IMR-90 (cell line): ENCODE data around the gene COPZ2. TPM values are rescaled to one million over a fixed set of nuclear protein-coding genes. Genes with fewer than 3 reads are reported as not detected.

ENCODE experiments used
- ATAC-seq: fragments of 200-7000 bp; cut with Tn5 transposase; 2 replicates; pipeline ENCODE4 v1.9.1; 2020; ENCODE audit warnings: low read depth, mild to moderate bottlenecking, moderate library complexity
- BruUV-seq: library from RNA; stranded (reverse); fragments of 400-500 nt; replicated peaks from 2 replicates; lab custom pipeline; 2021; lab: Mats Ljungman, UMichigan
- CTCF ChIA-PET: fragments of 300-600 bp; formaldehyde crosslinking; extraction: SDS; loops from one replicate; lab custom pipeline; 2021; ENCODE audit warnings: antibody characterized with exemption; lab: Yijun Ruan, JAX
- POLR2A ChIA-PET: fragments of 300-600 bp; sonication (Branson Sonifier 250); formaldehyde crosslinking; loops from one replicate; lab custom pipeline; 2022; ENCODE audit warnings: antibody characterized with exemption; ENCODE audit not compliant: unreplicated experiment; lab: Charles Lee
- DNase-seq: peaks from one replicate; pipeline ENCODE4 v3.0.0; 2013
- H2AFZ ChIP-seq: replicated peaks from 2 replicates; pipeline ENCODE3; 2013; ENCODE audit warnings: low read length, mild to moderate bottlenecking; ENCODE audit not compliant: poor library complexity
- H2AK5ac ChIP-seq: 2 replicates; pipeline ENCODE4 v1.6.1; 2013; ENCODE audit warnings: low read depth, low read length, inconsistent platforms
- H2AK9ac ChIP-seq: replicated peaks from 2 replicates; pipeline ENCODE3; 2013; ENCODE audit warnings: mild to moderate bottlenecking, low read depth, low read length, moderate library complexity; ENCODE audit not compliant: poor library complexity
- H2BK120ac ChIP-seq: 2 replicates; pipeline ENCODE4 v1.6.1; 2013; ENCODE audit warnings: low read depth, low read length, inconsistent platforms
- H2BK15ac ChIP-seq: 3 replicates; pipeline ENCODE4 v1.6.1; 2013; ENCODE audit warnings: low read depth, low read length, inconsistent platforms
- H2BK20ac ChIP-seq: 2 replicates; pipeline ENCODE4 v1.6.1; 2013; ENCODE audit warnings: low read depth, mild to moderate bottlenecking, inconsistent platforms, low read length, moderate library complexity
- H2BK5ac ChIP-seq: 2 replicates; pipeline ENCODE4 v1.6.1; 2013; ENCODE audit warnings: mild to moderate bottlenecking, low read depth, low read length, inconsistent platforms; ENCODE audit not compliant: poor library complexity, severe bottlenecking
- H3K14ac ChIP-seq: replicated peaks from 2 replicates; pipeline ENCODE4 v1.6.1; 2013; ENCODE audit warnings: low read depth, low read length, inconsistent platforms
- H3K18ac ChIP-seq: 2 replicates; pipeline ENCODE4 v1.6.1; 2013; ENCODE audit warnings: low read depth, low read length, control low read depth
- H3K23ac ChIP-seq: 2 replicates; pipeline ENCODE4 v1.6.1; 2013; ENCODE audit warnings: low read depth, low read length, inconsistent platforms
- H3K27ac ChIP-seq: 2 replicates; pipeline ENCODE4 v1.5.1; 2013; ENCODE audit warnings: mild to moderate bottlenecking, control low read depth, low read length; ENCODE audit not compliant: insufficient read depth
- H3K27me3 ChIP-seq: 2 replicates; pipeline ENCODE4 v1.6.1; 2013; ENCODE audit warnings: low read length; ENCODE audit not compliant: control insufficient read depth, insufficient read depth
- H3K36me3 ChIP-seq: 2 replicates; pipeline ENCODE4 v1.6.1; 2013; ENCODE audit warnings: low read length, mixed read lengths; ENCODE audit not compliant: control insufficient read depth, insufficient read depth
- H3K4ac ChIP-seq: 2 replicates; pipeline ENCODE4 v1.6.1; 2013; ENCODE audit warnings: low read depth, low read length, inconsistent platforms
- H3K4me1 ChIP-seq: 2 replicates; pipeline ENCODE4 v1.6.1; 2013; ENCODE audit warnings: low read length, mixed read lengths; ENCODE audit not compliant: control insufficient read depth, insufficient read depth
- H3K4me2 ChIP-seq: 2 replicates; pipeline ENCODE4 v1.6.1; 2013; ENCODE audit warnings: low read depth, mild to moderate bottlenecking, control low read depth, low read length, moderate library complexity
- H3K4me3 ChIP-seq: 2 replicates; pipeline ENCODE4 v1.5.1; 2013; ENCODE audit warnings: low read depth, mild to moderate bottlenecking, control low read depth, low read length, moderate library complexity; ENCODE audit not compliant: insufficient read depth
- H3K56ac ChIP-seq: 2 replicates; pipeline ENCODE4 v1.6.1; 2013; ENCODE audit warnings: low read length, inconsistent platforms; ENCODE audit not compliant: insufficient read depth; ENCODE audit errors: extremely low read depth
- H3K79me1 ChIP-seq, 2 experiments: 2 replicates each; pipeline ENCODE4 v1.6.1; 2013; ENCODE audit warnings: low read length in 2 of 2, inconsistent platforms in 1 of 2, low read depth in 1 of 2
- H3K9ac ChIP-seq: 2 replicates; pipeline ENCODE4 v1.6.1; 2013; ENCODE audit warnings: low read depth, low read length, control low read depth
- H3K9me1 ChIP-seq: 2 replicates; pipeline ENCODE4 v1.6.1; 2013; ENCODE audit warnings: low read length, inconsistent platforms; ENCODE audit not compliant: insufficient read depth
- H3K9me3 ChIP-seq: 2 replicates; pipeline ENCODE4 v1.6.1; 2013; ENCODE audit warnings: low read length; ENCODE audit not compliant: control insufficient read depth, insufficient read depth
- H4K20me1 ChIP-seq: 2 replicates; pipeline ENCODE4 v1.6.1; 2013; ENCODE audit warnings: low read length, inconsistent platforms; ENCODE audit not compliant: insufficient read depth
- H4K5ac ChIP-seq: 2 replicates; pipeline ENCODE4 v1.6.1; 2013; ENCODE audit warnings: mild to moderate bottlenecking, low read depth, low read length, control low read depth
- H4K8ac ChIP-seq, 2 experiments: 2 replicates each; pipeline ENCODE4 v1.6.1; 2013; ENCODE audit warnings: low read depth in 2 of 2, low read length in 2 of 2, control low read depth in 1 of 2, inconsistent platforms in 1 of 2
- H4K91ac ChIP-seq: 2 replicates; pipeline ENCODE4 v1.6.1; 2013; ENCODE audit warnings: low read depth, low read length, inconsistent platforms; ENCODE audit not compliant: insufficient read depth
- CHD1 ChIP-seq: IDR thresholded peaks from 2 replicates; pipeline ENCODE4 v1.6.1; 2012; ENCODE audit warnings: low read depth, low read length, improper control_type of control experiment
- SMC3 ChIP-seq: fragments of 150-350 bp; IDR thresholded peaks from 2 replicates; pipeline ENCODE4 v1.6.1; 2016; ENCODE audit warnings: low read depth, mild to moderate bottlenecking, antibody characterized with exemption, low read length, moderate library complexity
- whole genome bisulfite sequencing, 2 experiments: methylation state at CpG; one replicate each; pipeline versions ENCODE4 v1.1.5 to v1.1.7; 2013; ENCODE audit warnings: missing lambda C conversion rate in 2 of 2; ENCODE audit not compliant: insufficient read length in 1 of 2; ENCODE audit errors: extremely low coverage in 2 of 2; 5-methylcytosine and 5-hydroxymethylcytosine counted together
- dilution Hi-C: fragments of 300-500 bp; cut with HindIII; formaldehyde crosslinking; loops from one replicate; pipeline ENCODE4 v1.14.3; 2018; ENCODE audit warnings: low sequenced_read_pairs; ENCODE audit not compliant: unreplicated experiment
- in situ Hi-C: fragments of 300-500 bp; cut with MboI; formaldehyde crosslinking; loops from 3 replicates; pipeline ENCODE4 v1.14.3; 2019; ENCODE audit warnings: low sequenced_read_pairs, inconsistent platforms, mixed read lengths
- intact Hi-C: fragments of 100-400 bp; cut with micrococcal nuclease; formaldehyde crosslinking; loops from 2 replicates; pipeline ENCODE4 v1.10.0; 2022
- polyA plus RNA-seq, 3 experiments: library from polyadenylated mRNA; depleted of rRNA; stranded (reverse); fragments of >200 nt; gene quantifications; 2 replicates each; pipeline ENCODE4 v1.2.3, GENCODE V29; 2012; ENCODE audit warnings: low replicate concordance in 1 of 3
- total RNA-seq: library from RNA; depleted of rRNA; stranded (reverse); fragments of >200 nt; gene quantifications from 2 replicates; pipeline ENCODE4 v1.2.3, GENCODE V29; 2012

The COPZ2 gene
- total and polyA plus RNA-seq, 2 of the 4 experiments (the other 2 are of a cell fraction) = 41.0 to 86.1 TPM

GRCh38 chr17:48028736-48029135, 8.9 kb downstream of the COPZ2 start:
- no peak for DNase-seq
- Histone ChIP-seq H4K91ac (no peak overlapping the region), H4K20me1 (peaks cover 3% of the 10 kb centered on the region; the same call in 1 of the 2 replicates), H3K23ac (no peak overlapping the region), H3K4ac (no peak overlapping the region), H2AFZ (no peak overlapping the region), H3K4me2 (no peak overlapping the region), H3K9me3 (no peaks in the 10 kb centered on the region), H3K18ac (no peak overlapping the region), H2BK15ac (no peak overlapping the region), H3K9ac (no peak overlapping the region), H3K56ac (no peak overlapping the region), H2AK9ac (no peak overlapping the region), H3K27ac (no peak overlapping the region), H3K27me3 (no peaks in the 10 kb centered on the region), H3K4me3 (no peak overlapping the region), H3K14ac (no peak overlapping the region), H4K5ac (no peak overlapping the region), H2BK20ac (no peak overlapping the region), H3K4me1 (peaks cover 16% of the 10 kb centered on the region), H3K79me1 (peaks cover 0 to 7% of the 10 kb centered on the region in 2 experiments; a peak in 1 of 4 replicates), H4K8ac (no peak overlapping the region), H2BK5ac (no peak overlapping the region), H3K9me1 (no peaks in the 10 kb centered on the region), H2AK5ac (no peak overlapping the region), H2BK120ac (no peak overlapping the region), H3K36me3 (peaks cover 10% of the 10 kb centered on the region)
- ATAC-seq = no peak
- POLR2A ChIA-PET = no interaction called here
- no CpG with 5 or more reads among the region's 1 CpG for WGBS, 2 experiments
- intact Hi-C loops (loop anchor here (10.0 kb wide), 1 partner anchor 306 kb away; no protein-coding TSS in a partner anchor), in situ Hi-C loops (loop anchor here (5.0 to 10.0 kb wide), 2 partner anchors 99 to 566 kb away; partner anchors contain the start of genes HOXB3 and HOXB5), dilution Hi-C loops (no loop called here)
- BruUV-seq = no TSS peak
- CTCF ChIA-PET = no interaction called here
- TF ChIP-seq CHD1 (no peak), SMC3 (no peak)
